ENCODE measurements around the gene PTPN13.

Gene PTPN13

GRCh38 chr4:86822136-86822535, 228.0 kb downstream of the PTPN13 start:
- H3K36me3 ChIP-seq (ENCODE audit: control insufficient read depth, insufficient read depth, low read length): no peaks in the 10 kb centered on the region
- no peak overlapping the region for H3K4me3 ChIP-seq (ENCODE audit: low read depth, low read length)
- no peak for TF ChIP-seq CTCF (IDR thresholded peaks at IDR 0.05)
- no peaks in the 10 kb centered on the region for H3K9me3 ChIP-seq (ENCODE audit: control insufficient read depth, low read length)
- H3K27me3 ChIP-seq (ENCODE audit: control insufficient read depth, insufficient read depth, low read length): no peaks in the 10 kb centered on the region
- H2AFZ ChIP-seq: no peak overlapping the region
- H3K79me2 ChIP-seq: no peaks in the 10 kb centered on the region
- no peaks in the 10 kb centered on the region for H3K4me1 ChIP-seq
- H3K27ac ChIP-seq: no peak overlapping the region
- H3K4me2 ChIP-seq (ENCODE audit: low read length): no peak overlapping the region
- H3K9ac ChIP-seq: no peak overlapping the region

GRCh38 chr4:86825511-86825910, 231.4 kb downstream of the PTPN13 start:
- H3K4me3 ChIP-seq (ENCODE audit: low read depth, low read length): no peak overlapping the region
- no peak overlapping the region for H3K27ac ChIP-seq
- no peaks in the 10 kb centered on the region for H3K9me3 ChIP-seq (ENCODE audit: control insufficient read depth, low read length)
- no peak overlapping the region for H3K4me2 ChIP-seq (ENCODE audit: low read length)
- H3K36me3 ChIP-seq (ENCODE audit: control insufficient read depth, insufficient read depth, low read length): no peaks in the 10 kb centered on the region
- no peak overlapping the region for H2AFZ ChIP-seq
- no peak overlapping the region for H3K9ac ChIP-seq
- no peaks in the 10 kb centered on the region for H3K4me1 ChIP-seq
- TF ChIP-seq CTCF (IDR thresholded peaks at IDR 0.05): no peak
- H3K79me2 ChIP-seq: no peaks in the 10 kb centered on the region
- H3K27me3 ChIP-seq (ENCODE audit: control insufficient read depth, insufficient read depth, low read length): no peaks in the 10 kb centered on the region

GRCh38 chr4:86831262-86832130, 237.4 kb downstream of the PTPN13 start:
- no peak overlapping the region for H3K27ac ChIP-seq
- TF ChIP-seq CTCF (IDR thresholded peaks at IDR 0.05): no peak
- H3K27me3 ChIP-seq (ENCODE audit: control insufficient read depth, insufficient read depth, low read length): no peaks in the 10 kb centered on the region
- H3K4me1 ChIP-seq: no peaks in the 10 kb centered on the region
- H3K9ac ChIP-seq: no peak overlapping the region
- no peaks in the 10 kb centered on the region for H3K36me3 ChIP-seq (ENCODE audit: control insufficient read depth, insufficient read depth, low read length)
- no peak overlapping the region for H3K4me3 ChIP-seq (ENCODE audit: low read depth, low read length)
- H3K9me3 ChIP-seq (ENCODE audit: control insufficient read depth, low read length): no peaks in the 10 kb centered on the region
- H2AFZ ChIP-seq: no peak overlapping the region
- no peaks in the 10 kb centered on the region for H3K79me2 ChIP-seq
- no peak overlapping the region for H3K4me2 ChIP-seq (ENCODE audit: low read length)

- Histone ChIP-seq H3K27me3 (ENCODE audit: control insufficient read depth, insufficient read depth, low read length) (no peaks in the 10 kb centered on the region), H3K36me3 (ENCODE audit: control insufficient read depth, insufficient read depth, low read length) (no peaks in the 10 kb centered on the region), H3K79me2 (no peaks in the 10 kb centered on the region), H3K9me3 (ENCODE audit: control insufficient read depth, low read length) (no peaks in the 10 kb centered on the region), H3K27ac (no peak overlapping the region), H3K4me3 (ENCODE audit: low read depth, low read length) (no peak overlapping the region), H2AFZ (no peak overlapping the region), H3K4me1 (no peaks in the 10 kb centered on the region), H3K4me2 (ENCODE audit: low read length) (no peak overlapping the region), H3K9ac (no peak overlapping the region)
- TF ChIP-seq CTCF (IDR thresholded peaks at IDR 0.05): no peak
These were observed 239.5 kb downstream of the PTPN13 start for GRCh38 chr4:86833615-86834014.

- no peaks in the 10 kb centered on the region for H3K36me3 ChIP-seq (ENCODE audit: control insufficient read depth, insufficient read depth, low read length)
- no peak overlapping the region for H3K4me3 ChIP-seq (ENCODE audit: low read depth, low read length)
- no peak for TF ChIP-seq CTCF (IDR thresholded peaks at IDR 0.05)
- no peaks in the 10 kb centered on the region for H3K4me1 ChIP-seq
- no peaks in the 10 kb centered on the region for H3K9me3 ChIP-seq (ENCODE audit: control insufficient read depth, low read length)
- no peaks in the 10 kb centered on the region for H3K79me2 ChIP-seq
- no peak overlapping the region for H3K27ac ChIP-seq
- H3K27me3 ChIP-seq (ENCODE audit: control insufficient read depth, insufficient read depth, low read length): no peaks in the 10 kb centered on the region
- no peak overlapping the region for H2AFZ ChIP-seq
- no peak overlapping the region for H3K4me2 ChIP-seq (ENCODE audit: low read length)
- H3K9ac ChIP-seq: no peak overlapping the region
These were observed 240.8 kb downstream of the PTPN13 start for GRCh38 chr4:86834901-86835300.
